H1 (cell line): ENCODE measurements around the gene DIAPH1. TPM values are rescaled to one million over a fixed set of nuclear protein-coding genes. Genes with fewer than 3 reads are reported as not detected.

ENCODE experiments used
- CTCF ChIA-PET: fragments of 300-600 bp; sonication (Branson Sonifier 250); formaldehyde crosslinking; loops from one replicate; lab custom pipeline; 2021; ENCODE audit not compliant: partially characterized antibody; lab: Charles Lee
- POLR2A ChIA-PET: fragments of 300-600 bp; sonication (Branson Sonifier 250); formaldehyde crosslinking; loops from one replicate; lab custom pipeline; 2021; ENCODE audit warnings: inconsistent platforms; ENCODE audit not compliant: partially characterized antibody; lab: Charles Lee
- DNase-seq, 2 experiments: peaks; one replicate each; pipeline versions ENCODE4 v3.0.0 to v3.0.0-alpha.2; 2010 to 2022; ENCODE audit warnings: low spot score in 2 of 2, low read depth in 1 of 2, mixed read lengths in 1 of 2
- FAIRE-seq: peaks from 2 replicates; lab custom pipeline; 2011; peaks lifted over from hg19 to GRCh38; lab: Jason Lieb, UNC
- H2AFZ ChIP-seq: 2 replicates; pipeline ENCODE4 v1.8.1; 2012; ENCODE audit warnings: low read length, inconsistent platforms
- H2AK5ac ChIP-seq: 2 replicates; pipeline ENCODE4 v1.6.1; 2013; ENCODE audit warnings: low read depth, low read length
- H2BK120ac ChIP-seq: replicated peaks from 2 replicates; pipeline ENCODE3; 2013; ENCODE audit warnings: low read depth, low read length, inconsistent platforms
- H2BK12ac ChIP-seq: 2 replicates; pipeline ENCODE4 v1.6.1; 2013; ENCODE audit warnings: low read depth, low read length
- H2BK15ac ChIP-seq: 2 replicates; pipeline ENCODE4 v1.6.1; 2013; ENCODE audit warnings: low read length
- H2BK20ac ChIP-seq: 2 replicates; pipeline ENCODE4 v1.6.1; 2013; ENCODE audit warnings: low read length
- H2BK5ac ChIP-seq: 2 replicates; pipeline ENCODE4 v1.6.1; 2013; ENCODE audit warnings: low read depth, low read length
- H3K14ac ChIP-seq: 2 replicates; pipeline ENCODE4 v1.6.1; 2013; ENCODE audit warnings: inconsistent platforms; ENCODE audit not compliant: insufficient read length
- H3K18ac ChIP-seq: 2 replicates; pipeline ENCODE4 v1.6.1; 2013; ENCODE audit warnings: low read length; ENCODE audit errors: extremely low read depth
- H3K23ac ChIP-seq: 2 replicates; pipeline ENCODE4 v1.6.1; 2013; ENCODE audit warnings: inconsistent platforms; ENCODE audit not compliant: insufficient read length
- H3K23me2 ChIP-seq: 2 replicates; pipeline ENCODE4 v1.6.1; 2013; ENCODE audit warnings: low read depth, low read length
- H3K27ac ChIP-seq: 2 replicates; pipeline ENCODE4 v1.6.1; 2011; ENCODE audit warnings: low read depth, low read length, inconsistent platforms
- H3K27me3 ChIP-seq, 4 experiments: replicated peaks in 1 of 4; 1 replicate in 1 of 4; 2 replicates in 3 of 4; pipeline versions ENCODE4 v1.6.1 to v1.8.1; 2011 to 2013; ENCODE audit warnings: low read length in 3 of 4, mild to moderate bottlenecking in 3 of 4, inconsistent platforms in 2 of 4, mixed read lengths in 2 of 4, moderate library complexity in 1 of 4; ENCODE audit not compliant: control insufficient read depth in 3 of 4, insufficient read depth in 3 of 4; ENCODE audit errors: extremely low read depth in 1 of 4
- H3K36me3 ChIP-seq, 4 experiments: 2 replicates each; pipeline versions ENCODE4 v1.6.1 to v1.8.1; 2011 to 2013; ENCODE audit warnings: mild to moderate bottlenecking in 4 of 4, low read length in 3 of 4, moderate library complexity in 2 of 4, control low read depth in 1 of 4, inconsistent platforms in 1 of 4; ENCODE audit not compliant: insufficient read depth in 4 of 4, control insufficient read depth in 2 of 4
- H3K4ac ChIP-seq: replicated peaks from 2 replicates; pipeline ENCODE3; 2013; ENCODE audit warnings: low read length, low read depth, mixed read lengths, inconsistent platforms; ENCODE audit not compliant: insufficient read length
- H3K4me1 ChIP-seq, 4 experiments: replicated peaks in 1 of 4; 1 replicate in 1 of 4; 2 replicates in 3 of 4; pipeline versions ENCODE4 v1.6.1 to v1.8.1; 2011 to 2013; ENCODE audit warnings: low read length in 3 of 4, inconsistent platforms in 2 of 4, mixed read lengths in 1 of 4; ENCODE audit not compliant: insufficient read depth in 4 of 4, control insufficient read depth in 3 of 4
- H3K4me2 ChIP-seq, 2 experiments: 2 replicates each; pipeline versions ENCODE4 v1.6.1 to v1.8.1; 2011 to 2013; ENCODE audit warnings: low read depth in 2 of 2, low read length in 2 of 2, control low read depth in 1 of 2, inconsistent platforms in 1 of 2, mild to moderate bottlenecking in 1 of 2; ENCODE audit not compliant: insufficient read depth in 1 of 2
- H3K4me3 ChIP-seq, 4 experiments: fragments of 200-600, 300-600 bp in 1 of 4; sonication (generic), shearing (Covaris generic), sonication (Bioruptor Twin) in 1 of 4; 2 replicates each; pipeline versions ENCODE4 v1.5.1 to v1.8.1; 2011 to 2016; ENCODE audit warnings: low read length in 4 of 4, low read depth in 3 of 4, control low read depth in 2 of 4, inconsistent platforms in 2 of 4, mild to moderate bottlenecking in 2 of 4, mixed read lengths in 1 of 4, moderate library complexity in 1 of 4; ENCODE audit not compliant: insufficient read depth in 2 of 4; ENCODE audit errors: extremely low read depth in 1 of 4
- H3K56ac ChIP-seq: replicated peaks from 2 replicates; pipeline ENCODE3; 2013; ENCODE audit warnings: low read depth, mild to moderate bottlenecking, mixed read lengths, low read length, inconsistent platforms; ENCODE audit not compliant: insufficient read length
- H3K79me1 ChIP-seq: 2 replicates; pipeline ENCODE4 v1.6.1; 2013; ENCODE audit warnings: low read depth, low read length, control low read depth
- H3K79me2 ChIP-seq, 2 experiments: 2 replicates each; pipeline versions ENCODE4 v1.6.1 to v1.8.1; 2012 to 2013; ENCODE audit warnings: low read length in 2 of 2, mild to moderate bottlenecking in 2 of 2, inconsistent platforms in 1 of 2; ENCODE audit not compliant: insufficient read depth in 2 of 2, control insufficient read depth in 1 of 2
- H3K9ac ChIP-seq, 4 experiments: replicated peaks in 1 of 4; 1 replicate in 1 of 4; 2 replicates in 3 of 4; pipeline versions ENCODE4 v1.6.1 to v1.8.1; 2011 to 2013; ENCODE audit warnings: low read depth in 3 of 4, low read length in 3 of 4, control low read depth in 2 of 4, mild to moderate bottlenecking in 2 of 4, moderate library complexity in 2 of 4, inconsistent platforms in 1 of 4; ENCODE audit errors: extremely low read depth in 1 of 4
- H3K9me3 ChIP-seq, 2 experiments: 2 replicates each; pipeline versions ENCODE4 v1.6.1 to v1.8.1; 2012 to 2013; ENCODE audit warnings: mild to moderate bottlenecking in 2 of 2, moderate library complexity in 2 of 2, control low read depth in 1 of 2, inconsistent platforms in 1 of 2, low read depth in 1 of 2, low read length in 1 of 2, mixed read lengths in 1 of 2; ENCODE audit not compliant: insufficient read depth in 2 of 2
- H4K20me1 ChIP-seq, 2 experiments: replicated peaks in 1 of 2; 2 replicates each; pipeline versions ENCODE3 to v1.8.1; 2011 to 2013; ENCODE audit warnings: inconsistent platforms in 2 of 2, low read length in 2 of 2, mild to moderate bottlenecking in 1 of 2; ENCODE audit not compliant: insufficient read depth in 2 of 2, control insufficient read depth in 1 of 2
- H4K5ac ChIP-seq: 2 replicates; pipeline ENCODE4 v1.6.1; 2013; ENCODE audit warnings: low read length, low read depth, mixed read lengths, inconsistent platforms; ENCODE audit not compliant: insufficient read length
- H4K8ac ChIP-seq: 2 replicates; pipeline ENCODE4 v1.8.0; 2013; ENCODE audit warnings: mild to moderate bottlenecking, moderate library complexity, low read length, inconsistent platforms; ENCODE audit not compliant: insufficient read depth; ENCODE audit errors: extremely low read depth
- H4K91ac ChIP-seq: replicated peaks from 2 replicates; pipeline ENCODE3; 2013; ENCODE audit warnings: low read length, mixed read lengths, inconsistent platforms; ENCODE audit not compliant: insufficient read length
- KDM4A ChIP-seq: IDR thresholded peaks from one replicate; pipeline ENCODE4 v1.7.1; 2012; ENCODE audit warnings: low read depth, mild to moderate bottlenecking, moderate library complexity, low read length, inconsistent platforms; ENCODE audit not compliant: severe bottlenecking
- RXRA ChIP-seq: IDR thresholded peaks from 2 replicates; pipeline ENCODE4 v1.6.1; 2011; ENCODE audit warnings: low read depth, mild to moderate bottlenecking, low read length, moderate library complexity; ENCODE audit not compliant: insufficient read depth
- SIRT6 ChIP-seq: IDR thresholded peaks from one replicate; pipeline ENCODE4 v1.7.1; 2012; ENCODE audit warnings: low read length, inconsistent platforms
- WGBS, 2 experiments: shearing (Covaris generic) in 1 of 2; methylation state at CpG; one replicate each; pipeline versions ENCODE4 v1.1.6 to v1.1.7; 2013 to 2015; ENCODE audit warnings: low lambda C conversion rate in 2 of 2, mixed read lengths in 2 of 2, inconsistent platforms in 1 of 2, low coverage in 1 of 2, missing lambda C conversion rate in 1 of 2; ENCODE audit not compliant: insufficient replicate concordance in 2 of 2, insufficient coverage in 1 of 2, insufficient read length in 1 of 2; ENCODE audit errors: extremely low coverage in 1 of 2, missing lambda C conversion rate in 1 of 2; 5-methylcytosine and 5-hydroxymethylcytosine counted together
- polyA plus RNA-seq, 7 experiments: library from polyadenylated mRNA; depleted of rRNA in 3 of 7; stranded (reverse) in 5 of 7; unstranded in 2 of 7; fragments of >200 nt in 5 of 7; fragments of 200-250 nt in 2 of 7; gene quantifications; 1 replicate in 5 of 7; 2 replicates in 1 of 7; 4 replicates in 1 of 7; pipeline versions ENCODE4 v1.2.1 to v1.2.3, GENCODE V29; 2011 to 2013; ENCODE audit warnings: missing spikeins in 2 of 7, mixed read lengths in 2 of 7
- total RNA-seq: library from RNA; stranded (reverse); fragmentation: NEBNext Ultra II Directional; extraction: Animal tissue kit (Norgen Biotek cat#: 25700); gene quantifications from 2 replicates; pipeline ENCODE4 v1.2.1, GENCODE V29; 2021

Gene DIAPH1
- total and polyA plus RNA-seq, 2 of the 8 experiments (the other 6 are each of a cell fraction or from before 2014, with no cell fraction given) = 61.2 to 114 TPM

- no peak overlapping the region for H3K4ac ChIP-seq
- no peak overlapping the region for H3K14ac ChIP-seq
- H4K8ac ChIP-seq = no peak overlapping the region
- no peak overlapping the region for H4K5ac ChIP-seq
- H3K36me3 ChIP-seq = peaks cover 17 to 44% (median 25%) of the 10 kb centered on the region in 4 experiments
- WGBS, 2 experiments = 88% methylated on average over 11 of the region's 11 CpGs; no CpG with 5 or more reads in 1 of the 2 experiments
- no peak for FAIRE-seq
- no peak overlapping the region for H2BK5ac ChIP-seq
- no peak overlapping the region for H2AFZ ChIP-seq
- no peak overlapping the region for H3K4me2 ChIP-seq
- H2BK120ac ChIP-seq = no peak overlapping the region
- no peak overlapping the region for H3K4me3 ChIP-seq
- H3K23me2 ChIP-seq = no peaks in the 10 kb centered on the region
- no peaks in the 10 kb centered on the region for H3K27me3 ChIP-seq
- H3K9ac ChIP-seq = no peak overlapping the region
- no peaks in the 10 kb centered on the region for H3K79me2 ChIP-seq
- POLR2A ChIA-PET = interaction anchor here (0.8 kb wide), 1 partner anchor 15 kb away, joined by 3 read pairs; no protein-coding TSS in a partner anchor
- CTCF ChIA-PET = interaction anchor here (0.8 to 50.9 kb wide), 16 partner anchors 9 to 320 kb away, joined by 3 to 1236 read pairs (median 3); partner anchors contain the start of genes PCDHB12, PCDHB15, PCDHGA10 and PCDHGA11
- no peak overlapping the region for H3K27ac ChIP-seq
- H2BK15ac ChIP-seq = no peak overlapping the region
- TF ChIP-seq KDM4A (no peak), RXRA (no peak), SIRT6 (no peak)
- no peak overlapping the region for H2BK20ac ChIP-seq
- H2BK12ac ChIP-seq = no peak overlapping the region
- no peaks in the 10 kb centered on the region for H3K79me1 ChIP-seq
- H4K20me1 ChIP-seq = no peaks in the 10 kb centered on the region
- H3K23ac ChIP-seq = no peak overlapping the region
- no peak overlapping the region for H4K91ac ChIP-seq
- DNase-seq = no peak
- H3K56ac ChIP-seq = no peak overlapping the region
- no peak overlapping the region for H3K18ac ChIP-seq
- H2AK5ac ChIP-seq = no peak overlapping the region
- H3K4me1 ChIP-seq = peaks cover 2 to 15% (median 8%) of the 10 kb centered on the region in 4 experiments; a peak in 6 of 7 replicates
- H3K9me3 ChIP-seq = no peaks in the 10 kb centered on the region
These were observed 90.4 kb downstream of the DIAPH1 start for GRCh38 chr5:141528291-141528984.
